Keratinocyte (primary cell): Measurements from ENCODE around the gene NHSL1. TPM values are rescaled to one million over a fixed set of nuclear protein-coding genes. Genes with fewer than 3 reads are reported as not detected.

ENCODE experiments used
- DNase-seq: peaks from one replicate; pipeline ENCODE4 v3.0.0-alpha.2; 2011; ENCODE audit warnings: low read depth, missing footprints, low spot score
- FAIRE-seq: peaks from 2 replicates; lab custom pipeline; 2011; peaks lifted over from hg19 to GRCh38; lab: Jason Lieb, UNC
- H2AFZ ChIP-seq: 2 replicates; pipeline ENCODE4 v1.6.0; 2012; ENCODE audit warnings: low read length, control low read depth, inconsistent platforms; ENCODE audit not compliant: control insufficient read depth
- H3K27ac ChIP-seq: 2 replicates; pipeline ENCODE4 v1.5.1; 2011; ENCODE audit warnings: low read length; ENCODE audit not compliant: control insufficient read depth, insufficient read depth
- H3K27me3 ChIP-seq: 3 replicates; pipeline ENCODE4 v1.6.0; 2011; ENCODE audit warnings: low read length; ENCODE audit not compliant: control insufficient read depth, insufficient read depth; ENCODE audit errors: extremely low read depth
- H3K36me3 ChIP-seq, 2 experiments: 2 replicates in 1 of 2; 3 replicates in 1 of 2; pipeline ENCODE4 v1.5.1; 2011; ENCODE audit warnings: low read length in 2 of 2, mild to moderate bottlenecking in 1 of 2; ENCODE audit not compliant: control insufficient read depth in 2 of 2, insufficient read depth in 2 of 2; ENCODE audit errors: extremely low read depth in 1 of 2
- H3K4me1 ChIP-seq: 3 replicates; pipeline ENCODE4 v1.5.1; 2011; ENCODE audit warnings: low read length; ENCODE audit not compliant: control insufficient read depth, insufficient read depth; ENCODE audit errors: extremely low read depth
- H3K4me2 ChIP-seq: 3 replicates; pipeline ENCODE4 v1.6.0; 2011; ENCODE audit warnings: low read depth, low read length; ENCODE audit not compliant: control insufficient read depth, insufficient read depth; ENCODE audit errors: extremely low read depth
- H3K4me3 ChIP-seq, 3 experiments: fragments of 200-600 bp in 1 of 3; sonication (generic) in 1 of 3; 2 replicates in 2 of 3; 3 replicates in 1 of 3; pipeline ENCODE4 v1.5.1; 2011 to 2016; ENCODE audit warnings: low read length in 3 of 3, mild to moderate bottlenecking in 3 of 3, control low read depth in 2 of 3, inconsistent platforms in 1 of 3, low read depth in 1 of 3, mixed read lengths in 1 of 3, mixed run types in 1 of 3, moderate library complexity in 1 of 3; ENCODE audit not compliant: control insufficient read depth in 2 of 3, insufficient read depth in 2 of 3; ENCODE audit errors: extremely low read depth in 1 of 3
- H3K79me2 ChIP-seq: 2 replicates; pipeline ENCODE4 v1.6.0; 2012; ENCODE audit warnings: low read length; ENCODE audit not compliant: control insufficient read depth, insufficient read depth
- H3K9ac ChIP-seq: 3 replicates; pipeline ENCODE4 v1.6.0; 2011; ENCODE audit warnings: low read length; ENCODE audit not compliant: control insufficient read depth, insufficient read depth; ENCODE audit errors: extremely low read depth
- H3K9me1 ChIP-seq: 3 replicates; pipeline ENCODE4 v1.6.0; 2011; ENCODE audit warnings: low read length; ENCODE audit not compliant: control insufficient read depth, insufficient read depth; ENCODE audit errors: extremely low read depth
- H3K9me3 ChIP-seq: 2 replicates; pipeline ENCODE4 v1.5.1; 2012; ENCODE audit warnings: low read depth, low read length; ENCODE audit not compliant: control insufficient read depth
- H4K20me1 ChIP-seq: 3 replicates; pipeline ENCODE4 v1.6.0; 2011; ENCODE audit warnings: low read length; ENCODE audit not compliant: control insufficient read depth, insufficient read depth; ENCODE audit errors: extremely low read depth
- EZH2 ChIP-seq: IDR thresholded peaks from one replicate; pipeline ENCODE4 v1.6.1; 2012; ENCODE audit warnings: inconsistent platforms, mild to moderate bottlenecking, low read length, moderate library complexity
- dilution Hi-C: fragments of 300-500 bp; cut with MboI; formaldehyde crosslinking; loops from one replicate; pipeline ENCODE4 v1.7.0; 2020; ENCODE audit warnings: low sequenced_read_pairs; ENCODE audit not compliant: extremely low pct_ligation_motif_present
- polyA plus RNA-seq, 5 experiments: library from polyadenylated mRNA; depleted of rRNA in 3 of 5; stranded (reverse) in 3 of 5; stranded (forward) in 1 of 5; unstranded in 1 of 5; fragments of >200 nt; gene quantifications; 1 replicate in 1 of 5; 2 replicates in 3 of 5; 3 replicates in 1 of 5; pipeline versions ENCODE4 v1.2.1 to v1.2.3, GENCODE V29; 2011 to 2012; ENCODE audit warnings: missing spikeins in 2 of 5, low read depth in 1 of 5, low replicate concordance in 1 of 5
- TF ChIP-seq, protein P1 (sequence below), 3 experiments: IDR thresholded peaks in 1 of 3; conservative IDR thresholded peaks in 1 of 3; optimal IDR thresholded peaks in 1 of 3; 2 replicates in 2 of 3; 3 replicates in 1 of 3; pipeline versions ENCODE3 to v1.5.1; 2011; ENCODE audit warnings: low read length in 3 of 3, mild to moderate bottlenecking in 3 of 3, moderate library complexity in 2 of 3, control low read depth in 1 of 3, inconsistent platforms in 1 of 3; ENCODE audit not compliant: insufficient read depth in 2 of 3; ENCODE audit errors: extremely low read depth in 1 of 3

The NHSL1 gene
- polyA plus RNA-seq, 1 donor (not counting 4 experiments of a cell fraction or from before 2014, with no cell fraction given), result 11.8 TPM

DNA sequence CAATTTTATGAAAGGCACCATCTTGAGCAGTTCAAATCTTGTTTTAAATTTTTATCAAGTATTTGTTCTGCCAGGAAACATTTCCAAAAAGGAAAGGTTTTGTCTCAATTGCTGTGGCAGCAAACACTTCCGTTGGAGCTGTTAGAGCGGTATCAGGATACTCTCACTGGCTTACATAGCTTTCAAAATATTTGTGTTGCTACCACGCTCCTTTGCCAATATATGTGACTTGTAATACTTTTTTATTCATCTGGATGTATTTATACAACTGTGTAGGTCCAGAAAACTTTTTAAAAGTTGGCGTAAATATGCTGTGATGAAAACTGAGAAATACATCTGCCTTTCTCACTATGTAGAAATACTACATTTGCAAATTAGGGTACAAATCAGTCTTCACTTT lies 37.8 kb upstream of the NHSL1 start:
- Histone ChIP-seq H3K36me3 (peaks cover 0 to 5% of the 10 kb centered on the region in 2 experiments), H2AFZ (no peak overlapping the region), H3K9me1 (no peaks in the 10 kb centered on the region), H4K20me1 (no peaks in the 10 kb centered on the region), H3K4me1 (peaks cover 9% of the 10 kb centered on the region), H3K27ac (no peak overlapping the region), H3K4me2 (no peak overlapping the region), H3K4me3 (no peak overlapping the region), H3K9ac (no peak overlapping the region), H3K27me3 (no peaks in the 10 kb centered on the region), H3K9me3 (no peaks in the 10 kb centered on the region), H3K79me2 (peaks cover 42% of the 10 kb centered on the region)
- FAIRE-seq (no peak), DNase-seq (no peak)
- dilution Hi-C loops, result no loop called here
- TF ChIP-seq, protein P1, sequence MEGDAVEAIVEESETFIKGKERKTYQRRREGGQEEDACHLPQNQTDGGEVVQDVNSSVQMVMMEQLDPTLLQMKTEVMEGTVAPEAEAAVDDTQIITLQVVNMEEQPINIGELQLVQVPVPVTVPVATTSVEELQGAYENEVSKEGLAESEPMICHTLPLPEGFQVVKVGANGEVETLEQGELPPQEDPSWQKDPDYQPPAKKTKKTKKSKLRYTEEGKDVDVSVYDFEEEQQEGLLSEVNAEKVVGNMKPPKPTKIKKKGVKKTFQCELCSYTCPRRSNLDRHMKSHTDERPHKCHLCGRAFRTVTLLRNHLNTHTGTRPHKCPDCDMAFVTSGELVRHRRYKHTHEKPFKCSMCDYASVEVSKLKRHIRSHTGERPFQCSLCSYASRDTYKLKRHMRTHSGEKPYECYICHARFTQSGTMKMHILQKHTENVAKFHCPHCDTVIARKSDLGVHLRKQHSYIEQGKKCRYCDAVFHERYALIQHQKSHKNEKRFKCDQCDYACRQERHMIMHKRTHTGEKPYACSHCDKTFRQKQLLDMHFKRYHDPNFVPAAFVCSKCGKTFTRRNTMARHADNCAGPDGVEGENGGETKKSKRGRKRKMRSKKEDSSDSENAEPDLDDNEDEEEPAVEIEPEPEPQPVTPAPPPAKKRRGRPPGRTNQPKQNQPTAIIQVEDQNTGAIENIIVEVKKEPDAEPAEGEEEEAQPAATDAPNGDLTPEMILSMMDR (optimal IDR thresholded peaks at IDR 0.05 in 1 of 3, IDR thresholded peaks at IDR 0.05 in 1 of 3, conservative IDR thresholded peaks at IDR 0.05 in 1 of 3; ENCODE audit: extremely low read depth in 1 of 3, insufficient read depth in 2 of 3, low read length in 3 of 3), result no peak
- no peak for TF ChIP-seq EZH2

- H3K27ac ChIP-seq, result no peak overlapping the region
- H3K9me1 ChIP-seq, result no peaks in the 10 kb centered on the region
- no peak for TF ChIP-seq EZH2
- TF ChIP-seq, protein P1 (optimal IDR thresholded peaks at IDR 0.05 in 1 of 3, IDR thresholded peaks at IDR 0.05 in 1 of 3, conservative IDR thresholded peaks at IDR 0.05 in 1 of 3; ENCODE audit: extremely low read depth in 1 of 3, insufficient read depth in 2 of 3, low read length in 3 of 3), result no peak
- H3K9ac ChIP-seq, result no peak overlapping the region
- no peak overlapping the region for H3K4me3 ChIP-seq
- no peak overlapping the region for H2AFZ ChIP-seq
- peaks cover 35% of the 10 kb centered on the region for H3K79me2 ChIP-seq
- DNase-seq (no peak), FAIRE-seq (no peak)
- no peak overlapping the region for H3K4me2 ChIP-seq
- no peaks in the 10 kb centered on the region for H3K4me1 ChIP-seq
- H3K9me3 ChIP-seq, result no peaks in the 10 kb centered on the region
- no peaks in the 10 kb centered on the region for H4K20me1 ChIP-seq
- no peaks in the 10 kb centered on the region for H3K27me3 ChIP-seq
- H3K36me3 ChIP-seq, result peaks cover 0 to 5% of the 10 kb centered on the region in 2 experiments
- dilution Hi-C loops, result no loop called here
Measured at GRCh38 chr6:138535728-138536455, 36.6 kb upstream of the NHSL1 start.
